Stimulated activated CD8-positive, alpha-beta memory T cell treated with anti-CD3 and anti-CD28 coated beads, Interleukin-2, amount 100 ng/mL, for 48 hours (primary cell): Measurements from ENCODE around the gene CHST2.

ENCODE experiments used
- DNase-seq, 2 donors: peaks; one replicate each; pipeline ENCODE4 v3.0.0-alpha.2; 2020; ENCODE audit warnings: low read depth in 2 of 2

CHST2 gene

DNA sequence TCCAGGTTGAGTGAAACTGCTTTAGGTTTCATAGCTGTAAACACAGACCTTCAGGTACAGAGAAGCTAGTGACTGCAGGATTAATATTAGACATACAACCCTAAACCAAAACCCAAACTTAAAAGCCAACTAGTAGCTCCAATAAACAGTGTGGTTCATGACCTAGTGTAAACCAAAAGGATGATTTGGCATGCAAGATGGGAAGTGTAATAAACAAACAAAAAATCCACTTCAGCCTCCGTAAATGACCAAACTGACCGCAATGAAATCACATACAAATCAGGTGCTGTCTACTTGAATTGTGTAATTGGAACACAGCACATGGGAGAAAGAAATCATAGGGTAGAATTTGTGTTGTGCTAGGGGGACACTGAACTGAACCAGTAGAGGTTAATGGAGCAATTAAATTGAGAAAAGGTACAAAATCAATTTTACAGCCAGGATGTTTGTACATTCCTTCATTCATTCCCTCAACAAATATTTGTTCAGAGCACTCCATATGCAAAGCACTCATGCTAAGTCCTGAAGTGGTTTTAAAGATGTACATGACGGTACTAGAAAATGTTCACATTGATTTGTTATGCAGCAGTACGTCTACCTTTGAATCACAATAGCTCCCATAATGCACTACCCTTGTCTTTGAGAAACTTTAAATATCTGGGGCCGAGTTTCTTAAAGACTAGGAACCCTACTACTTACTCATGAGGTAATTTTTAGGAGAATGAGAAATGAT is 21.4 kb upstream of the CHST2 start:
- DNase-seq: no peak

DNA sequence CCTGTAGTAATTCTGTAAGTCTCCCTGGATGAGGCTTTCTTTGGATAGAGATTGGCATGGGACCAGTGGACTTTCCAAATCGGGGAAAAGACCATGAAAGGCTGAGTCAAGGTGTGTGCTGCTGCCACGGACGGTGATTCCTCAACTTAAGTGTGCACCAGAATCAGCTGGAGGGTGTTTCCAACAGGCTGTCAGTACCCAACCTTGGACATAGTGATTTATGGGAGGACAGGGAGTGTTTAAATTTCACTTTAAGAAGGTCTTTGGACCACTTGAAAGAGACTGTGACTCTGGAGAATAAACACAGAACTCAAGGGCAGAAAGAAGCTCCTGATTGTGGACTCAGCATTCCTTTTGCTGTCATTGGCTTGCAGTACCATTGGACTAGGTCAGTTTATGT is 20.4 kb upstream of the CHST2 start:
- DNase-seq: no peak

DNA sequence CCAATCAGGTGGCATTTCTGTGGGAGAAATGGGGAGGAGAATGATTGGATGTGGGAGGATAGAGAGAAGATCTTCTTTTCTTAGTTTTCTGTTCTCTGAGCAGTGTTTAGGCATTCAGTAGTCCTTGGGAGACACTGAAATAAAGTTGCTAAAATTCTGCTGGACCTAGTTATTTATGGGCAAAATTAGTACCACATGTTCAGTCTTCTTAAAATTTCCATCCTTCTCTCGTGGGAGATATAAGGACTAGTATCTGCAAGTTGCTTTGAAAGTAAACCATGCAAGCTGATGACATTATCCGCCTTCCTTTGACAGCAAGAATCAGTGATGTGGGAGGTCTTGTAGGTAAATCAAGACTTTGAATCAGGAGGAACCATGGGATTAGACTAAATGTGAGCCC is 19.9 kb upstream of the CHST2 start:
- DNase-seq: no peak

DNA sequence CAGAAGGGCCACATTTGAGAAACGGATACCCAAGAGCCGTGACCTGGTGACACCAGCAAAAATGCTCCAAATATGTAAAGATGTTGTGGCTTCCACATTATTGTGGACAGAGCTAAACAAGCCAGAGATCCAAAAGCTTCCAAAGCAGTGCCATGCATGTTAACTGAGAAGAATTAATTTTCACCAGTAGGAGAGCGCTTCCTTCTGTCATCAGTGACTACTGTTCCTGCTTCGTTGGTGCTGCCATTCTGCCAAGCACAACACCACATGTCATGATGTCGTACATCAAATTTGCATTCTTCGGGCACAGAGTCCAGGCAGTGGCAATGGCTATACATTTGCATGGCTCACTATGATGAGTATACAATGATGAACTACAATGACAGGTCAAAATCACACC is 19.1 kb upstream of the CHST2 start:
- DNase-seq: no peak

DNA sequence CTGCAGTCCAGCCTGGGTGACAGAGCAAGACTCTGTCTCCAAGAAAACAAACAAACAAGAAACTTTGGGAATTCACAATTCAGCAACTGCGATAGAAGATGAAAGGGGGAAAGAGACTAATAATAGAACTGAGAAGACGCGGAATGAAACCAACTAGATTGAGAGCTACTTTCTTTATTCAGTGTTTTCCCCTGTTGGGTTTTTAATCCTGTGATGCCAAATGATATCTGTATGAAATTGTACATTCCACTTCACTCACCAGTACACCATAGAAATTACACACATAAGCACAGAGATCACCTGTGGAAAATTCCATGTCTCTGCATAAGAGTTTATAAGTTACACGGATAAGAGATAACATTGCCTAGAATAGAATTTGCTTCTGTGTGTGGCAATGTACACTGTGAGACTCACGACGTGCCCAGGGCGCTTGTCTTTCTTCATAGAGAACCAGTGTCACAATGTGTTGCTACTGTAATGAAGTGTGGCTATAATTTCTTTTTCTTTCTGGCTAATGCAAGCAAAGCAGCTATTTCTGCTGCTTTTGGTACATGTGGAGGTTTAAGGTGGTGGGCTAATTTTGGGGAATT is 17.7 kb upstream of the CHST2 start:
- DNase-seq: no peak

DNA sequence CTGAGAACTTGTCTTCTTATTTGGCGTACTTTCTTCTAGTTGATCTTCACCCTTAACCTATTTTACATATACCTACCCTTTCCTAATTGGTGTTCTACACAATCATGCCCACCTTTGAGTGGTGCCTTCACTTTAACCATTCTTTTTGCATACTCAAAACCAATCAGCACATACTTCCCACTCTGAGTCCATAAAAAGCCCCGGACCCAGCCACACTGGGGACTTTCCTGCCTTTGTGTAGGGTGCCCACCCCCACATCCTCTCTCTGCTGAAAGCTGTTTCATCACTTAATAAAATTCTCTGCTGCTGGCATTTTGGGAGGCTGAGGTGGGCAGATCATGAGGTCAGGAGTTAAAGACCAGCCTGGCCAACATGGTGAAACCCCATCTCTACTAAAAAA is 15.9 kb upstream of the CHST2 start:
- DNase-seq: no peak

DNA sequence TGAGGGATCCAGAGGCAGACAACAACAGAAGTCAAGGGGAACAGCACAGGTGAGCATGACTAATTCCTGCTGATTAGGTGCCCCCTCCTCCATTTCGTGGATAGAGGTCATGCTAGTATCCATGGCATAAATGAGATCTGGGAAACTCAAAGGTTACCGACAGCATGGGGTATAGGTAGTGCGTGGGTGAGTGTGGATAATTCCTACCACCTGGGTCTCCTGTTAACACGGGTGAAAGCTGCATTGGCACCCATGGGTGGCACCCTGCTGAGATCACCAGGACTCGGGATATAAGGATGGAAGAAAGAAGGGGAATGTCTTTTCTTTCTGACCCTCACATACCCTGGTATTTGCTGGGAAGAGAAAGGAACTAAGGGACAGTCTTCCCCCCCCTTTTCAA is 14.4 kb upstream of the CHST2 start:
- DNase-seq: no peak

DNA sequence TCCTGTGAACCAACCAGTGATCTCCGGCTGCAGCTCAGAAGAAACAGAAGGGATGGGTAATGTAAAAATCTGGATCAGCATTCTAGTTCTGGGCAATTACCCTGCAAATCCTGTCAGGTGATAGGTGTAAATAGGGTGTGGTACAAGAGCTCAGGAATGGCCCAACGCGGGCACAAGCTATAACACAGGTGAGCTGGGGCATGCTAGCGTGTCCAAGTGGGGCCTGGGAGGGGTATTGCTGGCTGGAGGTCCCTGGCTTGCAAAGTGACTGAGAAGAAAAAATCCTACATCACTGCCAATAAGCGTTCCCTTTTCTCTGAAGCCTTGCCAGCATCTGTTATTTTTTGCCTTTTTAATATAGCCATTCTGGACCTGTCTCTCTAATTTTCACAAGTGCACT is 9.7 kb upstream of the CHST2 start:
- no peak for DNase-seq

DNA sequence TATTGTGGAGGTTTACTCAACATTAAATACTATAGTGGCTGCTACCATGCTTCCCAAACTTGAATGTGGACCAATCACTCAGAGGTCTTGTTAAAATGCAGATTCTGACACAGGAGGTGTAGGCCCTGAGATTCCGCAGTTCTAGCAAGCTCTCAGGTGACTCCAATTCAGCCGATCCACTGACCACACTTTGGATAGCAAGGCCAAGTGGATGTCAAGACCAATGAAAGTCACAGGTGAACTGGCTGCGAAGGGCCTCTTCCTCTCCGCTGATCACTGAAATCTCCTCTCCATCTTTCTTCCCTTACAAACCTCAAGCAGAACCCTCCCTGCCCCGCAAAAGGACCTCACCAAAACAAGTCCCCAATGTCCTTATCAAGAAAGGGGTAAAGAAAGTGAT is 9.2 kb upstream of the CHST2 start:
- DNase-seq: no peak

DNA sequence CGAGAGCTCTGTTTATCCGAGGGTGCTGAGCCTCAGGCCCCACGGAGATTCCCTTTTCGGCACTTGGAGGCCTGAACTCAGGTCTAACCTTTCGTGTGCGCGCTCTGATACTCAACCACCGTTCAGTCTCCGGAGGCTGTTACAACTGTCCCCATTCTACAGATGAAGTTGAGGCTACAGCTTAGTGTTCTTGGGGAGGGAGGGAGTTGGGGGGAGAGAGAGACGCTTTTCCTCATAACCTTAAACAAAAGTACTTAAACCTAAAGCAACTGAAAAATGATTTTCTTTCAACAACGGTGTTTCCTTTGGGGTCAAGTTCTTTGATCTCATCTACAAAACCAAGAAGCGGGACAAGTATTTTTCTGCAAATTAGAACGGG is 952 bp upstream of the CHST2 start:
- no peak for DNase-seq

DNA sequence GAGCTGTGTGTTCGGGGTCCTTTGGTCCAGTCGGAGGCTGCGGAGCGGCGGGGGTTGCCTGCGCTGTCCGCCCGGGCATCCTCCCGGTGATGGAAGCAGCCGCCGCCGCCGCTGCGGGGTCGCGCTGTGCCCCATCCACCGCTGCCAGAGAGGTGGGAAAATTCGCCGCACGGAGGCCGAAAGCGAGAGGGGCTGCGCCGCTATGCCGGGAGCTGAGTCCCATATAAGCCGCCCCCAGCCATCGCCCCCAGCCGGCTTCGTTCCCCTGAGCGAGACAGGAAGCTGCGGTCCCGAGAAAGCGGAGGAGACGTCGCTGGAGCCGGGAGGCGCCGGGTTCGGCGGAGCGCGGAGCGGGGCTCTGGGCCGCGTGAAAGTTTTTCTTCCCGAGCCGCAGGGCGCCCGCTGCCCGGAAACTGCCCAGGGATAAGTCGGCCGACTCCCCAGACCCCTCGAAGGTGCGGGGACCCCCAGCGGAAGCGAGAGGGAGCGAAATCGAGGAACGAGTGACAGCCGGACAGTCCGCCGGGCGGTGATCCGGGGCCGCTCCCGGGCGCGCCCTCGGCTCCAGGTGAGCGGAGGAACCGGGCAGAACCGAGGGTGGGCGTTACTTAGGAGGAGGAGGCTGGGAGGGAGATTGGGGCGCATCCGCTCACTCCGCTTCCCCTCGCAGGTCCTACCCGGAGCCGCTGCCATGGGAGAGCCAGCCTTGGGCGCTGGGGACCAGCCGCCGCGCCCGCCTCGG is 574 bp downstream of the CHST2 start:
- DNase-seq: peak in 1 of 2 donors; percentile 8

DNA sequence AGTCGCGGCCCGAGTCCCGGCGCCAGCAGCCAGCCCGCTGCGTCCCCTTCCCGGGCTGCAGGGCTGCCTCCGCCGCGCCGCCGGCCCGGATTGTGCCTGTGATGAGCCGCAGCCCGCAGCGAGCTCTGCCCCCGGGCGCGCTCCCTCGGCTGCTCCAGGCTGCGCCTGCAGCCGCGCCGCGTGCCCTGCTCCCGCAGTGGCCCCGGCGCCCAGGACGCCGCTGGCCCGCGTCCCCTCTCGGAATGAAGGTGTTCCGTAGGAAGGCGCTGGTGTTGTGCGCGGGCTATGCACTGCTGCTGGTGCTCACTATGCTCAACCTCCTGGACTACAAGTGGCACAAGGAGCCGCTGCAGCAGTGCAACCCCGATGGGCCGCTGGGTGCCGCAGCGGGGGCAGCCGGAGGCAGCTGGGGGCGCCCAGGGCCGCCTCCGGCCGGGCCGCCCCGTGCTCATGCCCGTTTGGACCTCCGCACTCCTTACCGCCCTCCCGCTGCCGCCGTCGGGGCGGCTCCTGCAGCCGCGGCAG is 1.2 kb downstream of the CHST2 start:
- DNase-seq: peak; percentile 18 to 31

DNA sequence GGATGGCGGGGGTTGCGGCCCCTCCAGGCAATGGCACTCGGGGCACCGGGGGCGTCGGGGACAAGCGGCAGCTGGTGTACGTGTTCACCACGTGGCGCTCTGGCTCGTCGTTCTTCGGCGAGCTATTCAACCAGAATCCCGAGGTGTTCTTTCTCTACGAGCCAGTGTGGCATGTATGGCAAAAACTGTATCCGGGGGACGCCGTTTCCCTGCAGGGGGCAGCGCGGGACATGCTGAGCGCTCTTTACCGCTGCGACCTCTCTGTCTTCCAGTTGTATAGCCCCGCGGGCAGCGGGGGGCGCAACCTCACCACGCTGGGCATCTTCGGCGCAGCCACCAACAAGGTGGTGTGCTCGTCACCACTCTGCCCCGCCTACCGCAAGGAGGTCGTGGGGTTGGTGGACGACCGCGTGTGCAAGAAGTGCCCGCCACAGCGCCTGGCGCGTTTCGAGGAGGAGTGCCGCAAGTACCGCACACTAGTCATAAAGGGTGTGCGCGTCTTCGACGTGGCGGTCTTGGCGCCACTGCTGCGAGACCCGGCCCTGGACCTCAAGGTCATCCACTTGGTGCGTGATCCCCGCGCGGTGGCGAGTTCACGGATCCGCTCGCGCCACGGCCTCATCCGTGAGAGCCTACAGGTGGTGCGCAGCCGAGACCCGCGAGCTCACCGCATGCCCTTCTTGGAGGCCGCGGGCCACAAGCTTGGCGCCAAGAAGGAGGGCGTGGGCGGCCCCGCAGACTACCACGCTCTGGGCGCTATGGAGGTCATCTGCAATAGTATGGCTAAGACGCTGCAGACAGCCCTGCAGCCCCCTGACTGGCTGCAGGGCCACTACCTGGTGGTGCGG is 1.9 kb downstream of the CHST2 start:
- peak; percentile 70 to 72 for DNase-seq

DNA sequence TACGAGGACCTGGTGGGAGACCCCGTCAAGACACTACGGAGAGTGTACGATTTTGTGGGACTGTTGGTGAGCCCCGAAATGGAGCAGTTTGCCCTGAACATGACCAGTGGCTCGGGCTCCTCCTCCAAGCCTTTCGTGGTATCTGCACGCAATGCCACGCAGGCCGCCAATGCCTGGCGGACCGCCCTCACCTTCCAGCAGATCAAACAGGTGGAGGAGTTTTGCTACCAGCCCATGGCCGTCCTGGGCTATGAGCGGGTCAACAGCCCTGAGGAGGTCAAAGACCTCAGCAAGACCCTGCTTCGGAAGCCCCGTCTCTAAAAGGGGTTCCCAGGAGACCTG is 2.5 kb downstream of the CHST2 start:
- no peak for DNase-seq

DNA sequence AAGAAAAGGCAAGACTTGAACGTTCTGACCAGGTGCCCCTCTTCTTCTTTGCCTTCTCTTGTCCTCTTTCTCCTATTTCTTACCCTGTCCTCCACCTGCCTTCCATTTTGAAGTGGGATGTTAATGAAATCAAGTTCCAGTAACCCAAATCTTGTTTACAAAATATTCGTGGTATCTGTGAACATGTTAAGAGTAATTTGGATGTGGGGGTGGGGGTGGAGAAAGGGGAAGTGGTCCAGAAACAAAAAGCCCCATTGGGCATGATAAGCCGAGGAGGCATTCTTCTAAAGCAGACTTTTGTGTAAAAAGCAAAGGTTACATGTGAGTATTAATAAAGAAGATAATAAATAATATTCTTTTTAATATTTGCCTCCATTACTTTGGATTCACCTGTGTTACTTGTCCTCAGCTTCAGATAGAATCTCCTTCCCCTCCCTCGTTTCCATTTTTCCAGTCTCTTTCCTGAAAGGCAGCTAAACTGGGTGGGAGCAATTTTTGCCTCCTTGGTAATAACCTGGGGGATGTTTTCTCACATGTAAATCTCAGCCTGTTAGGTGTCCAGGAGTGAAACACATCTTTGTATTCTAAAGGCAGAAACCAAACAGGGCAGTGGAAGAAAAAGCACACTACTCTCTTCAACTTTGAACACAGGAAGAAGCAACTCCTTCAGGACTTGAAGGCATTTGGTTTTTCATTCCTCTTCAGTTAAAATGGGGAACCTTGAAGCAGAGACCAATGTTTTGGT is 3.2 kb downstream of the CHST2 start:
- no peak for DNase-seq

DNA sequence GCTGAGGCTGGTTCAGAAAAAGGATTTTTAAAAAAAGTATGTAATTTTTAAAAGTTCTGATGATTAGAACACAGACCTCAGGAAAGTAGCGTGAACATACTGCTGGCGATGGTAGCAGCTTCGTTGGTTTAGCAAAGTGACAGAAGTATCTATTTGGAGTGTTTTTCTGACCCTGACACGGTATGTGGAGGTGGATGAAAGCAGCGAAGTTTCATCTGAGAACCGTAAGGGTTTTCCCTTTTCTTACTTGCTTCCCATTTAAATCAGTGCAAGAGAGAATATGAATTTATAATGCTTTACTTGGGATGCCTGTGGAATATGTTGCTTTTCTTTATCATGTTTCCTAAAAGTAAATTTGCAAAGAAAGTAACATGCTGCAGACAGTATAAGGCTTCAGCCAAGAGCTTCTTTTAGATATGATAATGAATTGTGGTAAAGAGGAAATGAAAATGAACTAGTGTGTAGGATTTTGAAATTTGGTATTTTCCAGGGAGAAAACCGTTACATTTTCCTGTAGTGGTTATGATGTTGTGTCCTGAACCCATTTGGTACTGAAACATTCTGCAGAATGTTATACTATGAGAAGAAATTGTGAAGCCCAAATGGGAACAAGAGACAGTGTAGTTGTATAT is 3.9 kb downstream of the CHST2 start:
- no peak for DNase-seq

DNA sequence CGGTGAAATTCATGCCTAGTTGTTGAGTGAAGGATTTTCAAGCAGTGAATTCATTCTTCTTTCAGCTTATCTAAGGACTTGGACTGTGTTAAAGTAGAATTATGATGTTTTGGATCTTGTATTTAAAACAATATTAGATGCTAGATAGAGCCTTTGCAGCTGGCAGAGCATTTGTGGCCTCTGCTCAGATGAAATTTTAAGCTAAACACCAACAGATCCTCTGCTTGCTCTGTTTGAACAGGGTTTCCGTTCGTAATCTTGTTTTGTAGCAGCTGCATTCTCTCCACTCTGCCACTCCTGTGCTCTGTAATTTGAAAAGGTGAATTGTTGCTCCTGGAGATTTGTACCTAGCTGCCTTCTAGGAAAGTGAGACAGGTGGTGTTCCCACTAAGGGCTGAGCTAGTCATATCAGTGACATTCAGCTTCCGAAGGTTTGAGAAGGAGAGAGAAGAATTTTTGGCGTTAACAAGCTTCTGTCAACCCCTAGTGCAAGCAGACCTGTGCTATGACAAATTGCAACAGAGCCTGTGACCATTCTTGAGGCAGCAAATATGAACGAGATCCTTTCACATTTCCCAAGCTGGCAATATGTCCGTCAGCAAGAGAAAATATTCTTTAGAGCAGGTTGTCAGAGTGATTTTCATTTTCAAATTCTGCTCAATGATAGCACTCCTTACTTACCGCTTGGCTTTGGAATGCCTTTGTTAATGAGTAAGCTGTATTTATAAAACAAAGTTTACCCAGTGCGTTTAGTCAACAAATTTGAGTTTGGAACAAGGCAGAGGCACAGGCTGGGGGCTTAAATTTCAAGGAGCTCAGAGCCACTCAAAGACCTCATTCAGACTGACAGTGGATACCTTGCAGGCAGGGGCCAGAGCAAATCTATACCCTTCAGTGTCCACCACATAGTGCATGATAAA is 5.3 kb downstream of the CHST2 start:
- DNase-seq: no peak

DNA sequence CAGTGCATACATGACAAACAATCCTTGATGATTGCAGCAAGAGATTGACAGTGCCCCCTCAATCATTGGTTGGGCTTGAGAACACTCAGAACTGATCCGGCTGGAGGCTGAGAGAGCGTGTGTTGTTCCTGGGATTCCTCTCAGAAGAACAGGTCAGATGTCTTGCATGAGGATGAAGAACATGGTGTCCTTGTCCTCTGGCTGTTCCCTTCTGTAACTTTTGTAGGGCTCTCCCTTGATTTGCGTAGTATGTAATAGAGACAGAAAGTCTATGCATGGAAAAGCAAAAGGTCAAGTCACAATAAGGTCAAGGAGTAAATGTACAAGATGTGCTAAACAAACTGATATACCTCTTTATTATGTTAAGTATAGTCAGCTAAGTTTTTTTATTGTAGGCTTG is 8.2 kb downstream of the CHST2 start:
- DNase-seq: no peak

DNA sequence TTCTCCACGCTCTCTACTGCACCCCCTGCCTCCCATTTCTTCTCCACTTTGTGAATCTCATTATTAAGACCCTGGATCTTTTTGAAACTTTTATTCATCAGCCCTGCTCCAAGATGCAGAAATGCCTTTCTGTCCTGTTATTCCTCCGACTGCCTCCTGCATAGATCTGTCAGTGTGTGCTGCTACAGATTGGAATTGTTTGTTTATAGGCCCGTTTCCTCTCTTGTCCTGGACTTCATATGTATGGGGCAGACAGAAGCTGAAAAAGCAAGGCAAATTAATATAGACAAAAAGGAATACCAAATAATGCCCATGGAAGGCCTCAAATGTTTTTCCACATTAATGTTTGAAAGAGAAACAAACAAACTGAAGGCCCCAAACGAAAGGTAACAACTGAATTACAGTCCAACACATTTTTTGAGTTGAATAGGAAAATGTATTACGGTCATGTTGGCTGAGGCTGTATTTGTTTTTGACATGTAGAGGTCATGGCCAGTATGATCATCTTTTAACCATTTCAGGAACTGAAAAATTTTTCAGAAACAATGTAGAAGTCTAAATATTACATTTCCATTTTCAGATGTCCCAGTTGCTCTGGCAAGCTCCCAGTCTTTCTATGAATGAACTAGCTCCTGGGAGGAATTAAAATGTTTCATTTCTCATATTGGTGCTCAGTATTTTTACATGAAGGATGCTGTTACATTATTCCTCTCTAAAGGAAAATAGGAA is 8.8 kb downstream of the CHST2 start:
- DNase-seq: no peak
